Nephron (organoid): ENCODE measurements around the gene APBB2.

ENCODE experiments used
- H3K27ac Mint-ChIP-seq, 3 experiments: 2 replicates each; pipeline ENCODE4 v1.8.0; 2020; ENCODE audit warnings: mixed read lengths in 3 of 3, mild to moderate bottlenecking in 2 of 3, moderate library complexity in 1 of 3
- H3K27me3 Mint-ChIP-seq: 2 replicates; pipeline ENCODE4 v1.8.0; 2021; ENCODE audit warnings: low read depth, mild to moderate bottlenecking, moderate library complexity, mixed read lengths
- H3K36me3 Mint-ChIP-seq: 2 replicates; pipeline ENCODE4 v1.8.0; 2020; ENCODE audit warnings: low read depth, mixed read lengths
- H3K4me1 Mint-ChIP-seq: 2 replicates; pipeline ENCODE4 v1.8.0; 2020; ENCODE audit warnings: mixed read lengths
- H3K4me3 Mint-ChIP-seq, 3 experiments: 2 replicates each; pipeline ENCODE4 v1.8.0; 2020; ENCODE audit warnings: mild to moderate bottlenecking in 3 of 3, mixed read lengths in 3 of 3, moderate library complexity in 2 of 3
- H3K9me3 Mint-ChIP-seq: 2 replicates; pipeline ENCODE4 v1.8.0; 2020; ENCODE audit warnings: mixed read lengths
- CTCF ChIP-seq, 3 experiments: fragments of 200-600 bp; sonication (generic); IDR thresholded peaks; one replicate each; pipeline ENCODE4 v1.5.0; 2021; ENCODE audit warnings: antibody characterized with exemption in 3 of 3; ENCODE audit not compliant: unreplicated experiment in 3 of 3

The APBB2 gene

GRCh38 chr4:41044791-41045190, 169.6 kb downstream of the APBB2 start:
- H3K9me3 Mint-ChIP-seq, result peaks cover 30% of the 10 kb centered on the region
- no peaks in the 10 kb centered on the region for H3K27me3 Mint-ChIP-seq
- no peak for TF ChIP-seq CTCF (IDR thresholded peaks at IDR 0.05; ENCODE audit: unreplicated experiment in 3 of 3)
- no peak overlapping the region for H3K27ac Mint-ChIP-seq
- H3K4me1 Mint-ChIP-seq, result peaks cover 14% of the 10 kb centered on the region
- no peak overlapping the region for H3K4me3 Mint-ChIP-seq
- H3K36me3 Mint-ChIP-seq, result peaks cover 42% of the 10 kb centered on the region

GRCh38 chr4:41044165-41044564, 170.2 kb downstream of the APBB2 start:
- no peak for TF ChIP-seq CTCF (IDR thresholded peaks at IDR 0.05; ENCODE audit: unreplicated experiment in 3 of 3)
- peaks cover 42% of the 10 kb centered on the region for H3K36me3 Mint-ChIP-seq
- H3K9me3 Mint-ChIP-seq, result peaks cover 30% of the 10 kb centered on the region
- no peaks in the 10 kb centered on the region for H3K27me3 Mint-ChIP-seq
- H3K4me3 Mint-ChIP-seq, result no peak overlapping the region
- H3K27ac Mint-ChIP-seq, result no peak overlapping the region
- peaks cover 14% of the 10 kb centered on the region for H3K4me1 Mint-ChIP-seq

GRCh38 chr4:41043465-41043864, 170.9 kb downstream of the APBB2 start:
- no peak overlapping the region for H3K4me3 Mint-ChIP-seq
- no peak overlapping the region for H3K27ac Mint-ChIP-seq
- peaks cover 40% of the 10 kb centered on the region for H3K36me3 Mint-ChIP-seq
- peaks cover 14% of the 10 kb centered on the region for H3K4me1 Mint-ChIP-seq
- peaks cover 30% of the 10 kb centered on the region for H3K9me3 Mint-ChIP-seq
- no peak for TF ChIP-seq CTCF (IDR thresholded peaks at IDR 0.05; ENCODE audit: unreplicated experiment in 3 of 3)
- H3K27me3 Mint-ChIP-seq, result no peaks in the 10 kb centered on the region

- Mint-ChIP-seq H3K9me3 (peaks cover 24% of the 10 kb centered on the region), H3K4me1 (peaks cover 14% of the 10 kb centered on the region), H3K27ac (peak overlapping the region in 2 of 3 experiments; percentile 1 to 3), H3K27me3 (no peaks in the 10 kb centered on the region), H3K36me3 (peaks cover 30% of the 10 kb centered on the region), H3K4me3 (no peak overlapping the region)
- no peak for TF ChIP-seq CTCF (IDR thresholded peaks at IDR 0.05; ENCODE audit: unreplicated experiment in 3 of 3)
Observed at GRCh38 chr4:41041551-41041950, 172.8 kb downstream of the APBB2 start.

GRCh38 chr4:41039317-41039716, 175.0 kb downstream of the APBB2 start:
- H3K4me3 Mint-ChIP-seq, result no peak overlapping the region
- H3K27ac Mint-ChIP-seq, result no peak overlapping the region
- H3K4me1 Mint-ChIP-seq, result peaks cover 14% of the 10 kb centered on the region
- H3K36me3 Mint-ChIP-seq, result peaks cover 11% of the 10 kb centered on the region
- H3K9me3 Mint-ChIP-seq, result peaks cover 5% of the 10 kb centered on the region
- TF ChIP-seq CTCF (IDR thresholded peaks at IDR 0.05; ENCODE audit: unreplicated experiment in 3 of 3), result no peak
- H3K27me3 Mint-ChIP-seq, result no peaks in the 10 kb centered on the region

- H3K4me3 Mint-ChIP-seq, result no peak overlapping the region
- peaks cover 14% of the 10 kb centered on the region for H3K4me1 Mint-ChIP-seq
- peaks cover 8% of the 10 kb centered on the region for H3K36me3 Mint-ChIP-seq
- H3K27me3 Mint-ChIP-seq, result no peaks in the 10 kb centered on the region
- H3K9me3 Mint-ChIP-seq, result peaks cover 4% of the 10 kb centered on the region
- TF ChIP-seq CTCF (IDR thresholded peaks at IDR 0.05; ENCODE audit: unreplicated experiment in 3 of 3), result no peak
- H3K27ac Mint-ChIP-seq, result no peak overlapping the region
Observed at GRCh38 chr4:41038304-41038703, 176.0 kb downstream of the APBB2 start.
